GM19023 (cell line): ENCODE data around the gene CHMP1B.
"Not testable (repeated sequence)": the region's sequence is repeated elsewhere in the genome, so short reads cannot be mapped to it uniquely, and the experiment has no call there.

Source experiments
- ATAC-seq: cut with Tn5 transposase; IDR thresholded peaks from one replicate; pipeline ENCODE4 v1.9.1; 2021; ENCODE audit warnings: mild to moderate bottlenecking, moderate library complexity; ENCODE audit not compliant: unreplicated experiment

CHMP1B gene

GRCh38 chr18:11839556-11839955 is 11.7 kb upstream of the CHMP1B start:
- no peak for ATAC-seq

DNA sequence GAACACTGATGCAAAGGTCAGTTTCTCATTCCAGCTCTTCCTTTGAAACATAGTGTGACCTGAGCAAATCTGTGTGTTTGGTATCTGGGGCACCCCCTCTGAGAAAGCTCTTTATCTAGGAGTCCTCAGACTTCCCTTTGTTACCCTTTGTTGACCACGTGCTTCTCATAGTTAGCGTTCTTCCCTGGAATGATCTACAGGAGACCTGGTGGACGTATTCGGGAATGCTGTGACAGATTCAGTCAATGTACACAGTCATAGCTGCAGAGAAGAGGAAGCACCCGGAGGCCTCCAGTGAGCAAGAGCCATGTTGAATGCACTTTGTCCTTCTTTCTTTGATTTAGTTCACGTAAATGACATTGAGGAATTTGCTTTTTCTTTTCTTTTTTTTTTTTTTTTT is 10.7 kb upstream of the CHMP1B start:
- no peak for ATAC-seq

DNA sequence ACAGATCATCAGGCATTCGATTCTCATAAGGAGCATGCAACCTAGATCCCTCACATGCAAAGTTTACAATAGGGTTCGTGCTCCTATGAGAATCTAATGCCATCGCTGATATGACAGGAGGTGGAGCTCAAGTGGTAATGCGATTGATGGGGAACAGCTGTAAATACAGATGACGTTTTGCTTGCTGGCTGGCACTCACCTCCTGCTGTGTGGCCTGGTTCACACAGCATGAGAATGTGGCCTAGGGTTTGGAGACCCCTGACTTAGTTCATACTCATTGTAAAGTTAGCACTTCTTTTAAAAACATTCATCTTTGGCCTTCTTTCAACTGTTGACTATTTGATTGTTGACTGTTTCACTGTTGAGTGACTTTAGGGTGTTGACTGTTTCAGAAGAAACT is 8.7 kb upstream of the CHMP1B start:
- no peak for ATAC-seq

DNA sequence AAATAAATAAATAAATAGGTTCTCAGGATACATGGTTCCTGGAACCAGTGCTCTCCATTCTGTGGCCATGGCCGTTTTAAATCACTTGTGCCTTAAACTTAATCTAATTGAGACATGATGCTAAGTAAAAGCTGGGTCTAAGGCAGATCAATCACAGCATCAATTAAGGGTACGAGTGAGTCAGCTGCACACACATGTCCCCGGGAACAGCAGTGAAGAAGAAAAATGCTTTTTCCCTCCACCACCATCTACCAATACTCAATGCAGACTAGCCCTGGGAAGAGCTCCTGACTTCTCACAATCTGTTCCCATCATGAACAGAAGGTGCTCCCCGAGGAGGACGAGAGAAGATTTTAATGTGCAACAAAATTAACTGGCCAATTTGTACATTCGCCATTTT is 6.8 kb upstream of the CHMP1B start:
- ATAC-seq: no peak

DNA sequence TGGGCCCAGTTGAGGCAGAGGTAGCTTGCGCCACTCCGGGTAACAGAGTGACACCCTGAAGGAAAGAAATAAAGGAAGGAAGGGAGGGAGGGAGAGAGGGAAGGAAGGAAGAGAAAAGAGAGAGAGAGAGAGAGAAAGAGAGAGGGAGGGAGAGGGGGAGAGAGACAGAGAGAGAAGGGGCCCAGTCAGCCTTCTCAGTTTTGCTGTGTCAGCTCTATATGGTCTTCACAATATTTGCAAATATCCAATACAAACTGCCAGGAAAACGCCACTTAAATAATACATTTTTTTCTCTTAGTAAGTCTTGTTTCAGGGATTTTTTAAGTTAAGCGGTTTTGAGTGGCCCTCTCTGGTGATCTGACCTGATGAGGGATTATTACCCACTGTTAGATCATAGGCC is 5.6 kb upstream of the CHMP1B start:
- no peak for ATAC-seq

DNA sequence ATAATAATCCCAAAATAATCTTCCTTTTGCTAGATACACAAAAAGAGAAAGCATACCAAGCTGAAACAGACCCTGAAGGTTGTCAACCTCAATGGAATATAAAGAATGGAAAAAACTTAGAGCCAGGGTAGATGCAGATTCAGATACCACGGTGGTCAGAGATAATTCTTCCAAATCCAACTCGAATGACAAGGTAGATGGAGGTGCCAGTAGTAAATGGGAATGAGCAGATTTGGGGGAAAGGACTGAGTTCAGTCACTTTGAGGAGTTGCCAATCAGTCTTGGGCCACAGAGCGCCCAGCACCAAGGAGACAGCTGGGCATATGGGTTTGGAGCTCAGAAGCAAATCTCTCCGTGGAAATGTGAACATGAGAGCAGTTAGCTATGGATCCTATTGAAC is 3.4 kb upstream of the CHMP1B start:
- no peak for ATAC-seq

GRCh38 chr18:11849279-11849678 is 1.9 kb upstream of the CHMP1B start:
- ATAC-seq: no peak

DNA sequence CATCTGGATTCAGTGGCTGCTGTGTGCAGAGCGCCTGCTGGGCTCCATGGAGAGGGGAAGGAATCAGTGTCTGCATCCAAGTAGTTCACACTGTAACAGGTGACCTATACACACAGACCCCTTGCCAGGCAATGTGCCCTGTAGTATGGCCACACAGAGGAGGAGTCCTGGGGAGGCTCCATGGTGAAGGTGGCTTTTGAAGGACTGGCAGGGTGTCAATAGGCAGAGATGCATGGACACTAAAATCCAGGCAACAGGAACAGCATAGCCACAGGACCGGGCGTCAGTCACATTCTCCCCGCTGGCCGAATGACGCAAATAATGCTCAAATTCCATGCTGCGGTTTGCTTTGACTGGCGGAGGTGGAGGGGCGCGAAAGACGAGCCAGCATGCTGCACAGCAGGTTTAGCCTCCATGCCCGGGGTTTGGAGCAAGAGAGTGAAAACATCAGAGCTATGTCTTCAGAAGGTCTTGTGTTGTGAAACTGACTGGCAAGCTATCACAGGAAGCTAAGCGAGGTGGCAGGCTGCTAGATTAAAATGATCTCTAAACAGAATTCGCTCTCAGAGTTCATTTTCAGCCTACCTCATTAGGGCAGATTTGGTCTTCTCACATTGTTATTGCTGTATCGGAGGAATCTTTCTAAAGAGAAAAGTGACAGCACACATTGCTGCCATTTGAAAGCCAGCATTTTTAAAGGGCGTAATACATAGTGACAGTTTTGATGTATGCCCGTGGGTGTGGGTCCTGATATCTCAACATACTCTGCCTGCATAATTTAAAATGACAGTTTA is 1.2 kb upstream of the CHMP1B start:
- ATAC-seq: no peak

GRCh38 chr18:11850821-11851145 is 430 bp upstream of the CHMP1B start:
- ATAC-seq: peak; percentile 31

DNA sequence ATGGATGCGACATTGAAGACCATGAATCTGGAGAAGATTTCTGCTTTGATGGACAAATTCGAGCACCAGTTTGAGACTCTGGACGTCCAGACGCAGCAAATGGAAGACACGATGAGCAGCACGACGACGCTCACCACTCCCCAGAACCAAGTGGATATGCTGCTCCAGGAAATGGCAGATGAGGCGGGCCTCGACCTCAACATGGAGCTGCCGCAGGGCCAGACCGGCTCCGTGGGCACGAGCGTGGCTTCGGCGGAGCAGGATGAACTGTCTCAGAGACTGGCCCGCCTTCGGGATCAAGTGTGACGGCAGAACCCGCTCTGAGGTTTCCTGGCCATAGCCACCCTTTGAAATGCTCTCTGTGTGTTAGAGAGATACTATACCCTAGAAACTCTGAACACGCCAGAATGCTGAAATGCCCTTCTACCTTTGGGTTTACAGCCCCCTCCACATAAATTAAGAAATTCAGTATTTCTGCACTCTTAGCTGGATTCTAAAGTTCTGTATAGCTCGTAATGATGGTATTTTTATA is 659 bp downstream of the CHMP1B start:
- peak; percentile 27 for ATAC-seq

DNA sequence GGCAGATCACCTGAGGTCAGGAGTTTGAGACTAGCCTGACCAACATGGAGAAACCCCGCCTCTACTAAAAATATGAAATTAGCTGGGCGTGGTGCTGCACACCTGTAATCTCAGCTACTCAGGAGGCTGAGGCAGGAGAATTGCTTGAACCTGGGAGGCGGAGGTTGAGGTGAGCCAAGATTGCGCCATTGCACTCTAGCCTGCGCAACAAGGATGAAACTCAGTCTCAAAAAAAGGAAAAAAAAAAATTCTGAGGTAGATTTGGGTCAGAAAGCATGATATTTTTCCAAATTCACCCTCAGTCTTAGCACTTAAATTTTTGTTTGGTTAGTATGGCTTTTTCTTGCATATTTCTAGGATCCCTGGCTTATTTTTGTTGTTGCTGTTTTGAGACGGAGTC is 3.3 kb downstream of the CHMP1B start:
- ATAC-seq: not testable (repeated sequence)

DNA sequence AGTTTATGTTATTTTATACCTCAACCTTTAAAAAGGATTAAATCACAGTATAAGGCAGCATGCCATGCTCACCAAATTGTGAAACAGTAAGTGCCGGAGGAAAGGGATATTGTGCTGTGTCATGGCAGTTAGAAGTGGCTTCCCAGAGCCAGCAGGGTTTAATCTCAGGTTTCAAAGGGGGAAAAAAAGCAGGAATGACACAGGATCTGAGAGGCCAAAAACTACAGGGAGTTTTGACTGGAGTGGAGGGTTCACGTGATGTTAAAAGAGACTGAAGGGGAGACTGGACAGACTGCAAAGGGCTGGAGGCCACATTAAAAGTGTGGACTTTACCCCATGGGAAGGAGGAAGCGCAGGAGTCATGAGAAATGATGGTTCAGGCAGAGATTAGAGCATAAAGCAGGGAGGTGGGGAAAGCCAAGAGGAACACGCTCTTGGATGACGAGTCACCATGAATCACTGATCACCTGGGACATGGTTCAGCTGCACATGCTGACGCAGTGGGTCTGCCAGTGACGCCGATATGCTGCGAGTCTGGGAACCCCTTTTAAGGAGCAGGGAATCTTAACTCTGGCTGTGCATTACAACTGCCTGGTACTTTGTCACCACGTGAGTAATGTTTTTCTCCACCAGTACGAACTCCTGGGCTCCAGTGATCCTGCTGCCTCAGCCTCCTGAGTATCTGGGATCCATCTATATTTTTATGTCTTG is 6.1 kb downstream of the CHMP1B start:
- no peak for ATAC-seq

GRCh38 chr18:11859282-11859830 is 8.1 kb downstream of the CHMP1B start:
- no peak for ATAC-seq

- no peak for ATAC-seq
These were observed 8.7 kb downstream of the CHMP1B start for GRCh38 chr18:11859903-11860407.

DNA sequence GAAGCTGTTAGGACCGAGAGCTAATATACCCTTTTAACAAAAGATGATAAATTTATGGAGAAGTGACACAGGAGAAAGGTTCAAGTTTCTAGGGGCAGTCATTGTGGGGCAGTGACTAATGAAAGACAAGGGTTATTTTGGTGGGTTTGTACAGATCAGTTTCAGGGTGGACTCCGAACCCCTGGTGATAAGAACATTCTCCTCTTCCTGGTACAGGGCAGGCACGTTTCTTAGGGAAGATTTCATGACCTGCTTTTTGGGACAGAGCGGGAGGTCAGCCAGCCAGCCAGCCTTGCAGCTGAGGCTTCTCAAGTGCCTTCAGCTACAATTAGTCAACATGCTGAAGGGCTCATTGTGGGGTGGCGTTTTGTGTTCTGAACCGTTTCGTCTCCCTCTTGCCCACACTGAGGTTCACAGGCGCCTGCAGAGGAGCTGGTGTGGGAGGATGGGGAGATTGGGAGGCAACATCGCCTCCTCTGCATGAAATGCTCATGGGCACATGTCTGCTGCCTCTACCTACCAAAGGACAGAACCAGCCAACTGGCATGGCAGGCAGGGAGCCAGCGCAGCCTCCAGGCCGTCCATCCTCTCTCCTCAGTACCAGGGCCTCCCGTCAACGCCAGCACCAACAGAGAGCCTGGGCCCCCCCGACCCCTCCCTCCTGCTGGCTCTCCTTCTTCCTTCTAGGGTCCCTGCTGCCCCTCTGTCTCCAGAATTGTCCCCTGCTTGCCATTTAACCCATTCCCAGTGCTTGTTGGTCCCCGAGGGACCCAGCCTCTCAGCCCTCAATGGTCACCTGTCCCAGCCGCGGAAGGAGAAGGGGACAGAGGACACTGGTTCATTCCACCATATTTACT is 9.6 kb downstream of the CHMP1B start:
- ATAC-seq: no peak

DNA sequence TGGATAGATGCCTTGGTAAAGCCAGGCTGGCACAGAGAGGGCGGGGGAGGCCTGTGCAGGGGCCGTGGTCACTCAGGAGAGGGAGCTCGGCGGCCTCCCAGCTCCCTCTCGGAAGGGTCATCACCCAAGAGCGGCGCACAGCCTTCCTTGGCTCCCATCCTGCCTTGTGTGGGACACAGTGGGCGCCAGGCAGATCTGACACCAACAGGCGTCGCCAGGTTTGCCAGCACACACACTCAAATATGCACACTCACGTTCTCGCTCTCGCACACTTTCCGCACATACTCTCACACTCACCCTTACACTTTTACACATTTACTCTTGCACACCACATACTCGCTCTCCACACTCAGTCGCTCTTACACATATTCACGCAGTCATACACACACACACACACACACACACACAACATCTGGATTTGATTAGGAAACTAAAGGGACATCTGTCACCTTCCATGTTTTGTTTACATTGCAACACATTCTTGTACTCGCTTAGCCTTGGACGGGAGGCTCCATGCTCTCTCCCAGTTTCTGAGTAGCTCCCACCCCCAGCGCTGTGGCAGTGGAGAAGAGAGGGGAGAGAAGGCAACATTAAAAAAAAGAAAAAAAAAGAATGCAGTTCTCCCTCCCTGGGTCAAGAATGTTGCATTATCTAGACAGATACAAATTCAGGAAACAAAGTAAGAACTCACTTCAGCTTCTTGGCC is 10.5 kb downstream of the CHMP1B start:
- no peak for ATAC-seq

DNA sequence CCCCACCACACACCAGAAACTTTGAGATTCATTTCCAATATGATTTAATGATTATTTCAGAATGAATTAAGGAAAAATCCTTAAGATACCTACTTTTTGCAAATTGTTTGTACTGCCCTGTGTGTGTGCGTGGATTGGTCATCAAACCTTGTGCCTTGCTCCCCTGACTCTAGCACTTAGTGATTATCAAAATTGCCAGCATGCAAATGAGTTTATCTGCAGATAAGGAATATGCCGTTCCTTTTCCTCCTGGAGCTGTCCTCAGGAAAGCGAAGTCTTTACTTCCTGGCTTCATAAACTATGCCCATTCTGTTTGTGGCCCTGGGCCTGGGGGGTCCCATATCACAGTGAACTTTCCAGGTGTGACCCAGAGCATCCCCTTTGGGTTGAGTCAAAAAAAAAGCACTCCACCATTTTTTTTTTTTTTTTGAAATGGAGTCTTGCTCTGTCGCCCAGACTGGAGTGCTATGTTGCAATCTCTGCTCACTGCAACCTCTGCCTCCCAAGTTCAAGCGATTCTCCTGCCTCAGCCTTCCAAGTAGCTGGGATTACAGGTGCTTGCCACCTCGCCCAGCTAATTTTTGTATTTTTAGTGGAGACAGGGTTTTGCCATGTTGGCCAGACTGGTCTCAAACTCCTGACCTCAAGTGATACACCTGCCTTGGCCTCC is 11.4 kb downstream of the CHMP1B start:
- no peak for ATAC-seq

DNA sequence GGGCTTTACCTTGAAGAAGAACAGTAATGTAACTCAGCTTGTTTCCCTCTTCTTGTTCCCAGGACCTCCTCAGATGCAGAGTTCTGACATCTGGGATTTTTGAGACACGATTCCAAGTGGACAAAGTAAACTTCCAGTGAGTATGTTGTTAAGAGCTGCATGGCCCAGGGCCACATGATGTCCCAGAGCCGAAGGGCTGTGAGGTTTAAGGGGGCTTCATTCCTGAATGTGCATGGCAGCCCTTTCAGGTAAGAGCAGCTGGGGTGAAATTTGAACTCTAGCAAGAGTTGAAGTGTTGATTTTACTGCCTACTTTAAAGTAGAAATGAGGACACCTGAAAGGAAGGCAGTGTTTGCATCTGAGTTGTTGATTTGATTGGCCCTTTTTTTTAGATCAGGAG is 13.3 kb downstream of the CHMP1B start:
- no peak for ATAC-seq

DNA sequence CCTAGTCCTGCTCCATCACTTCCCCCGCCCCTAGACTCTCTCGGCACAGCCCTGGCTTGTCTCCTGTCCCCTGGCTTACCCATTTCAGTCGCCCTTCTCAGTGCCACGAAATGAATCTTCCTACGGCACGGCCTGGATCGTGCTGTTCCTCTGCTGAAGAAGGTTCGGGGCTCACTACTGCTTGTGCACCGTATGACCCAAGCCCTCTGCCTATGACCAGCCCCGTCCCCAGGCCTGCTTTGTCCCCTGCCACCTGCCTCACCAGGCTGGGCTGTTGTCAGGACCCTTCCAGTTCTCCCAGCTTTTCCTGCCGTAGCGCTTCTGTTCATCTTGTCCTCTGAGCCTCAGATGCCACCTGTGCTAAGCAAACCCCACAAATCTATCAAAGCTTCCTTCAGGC is 13.9 kb downstream of the CHMP1B start:
- ATAC-seq: no peak

DNA sequence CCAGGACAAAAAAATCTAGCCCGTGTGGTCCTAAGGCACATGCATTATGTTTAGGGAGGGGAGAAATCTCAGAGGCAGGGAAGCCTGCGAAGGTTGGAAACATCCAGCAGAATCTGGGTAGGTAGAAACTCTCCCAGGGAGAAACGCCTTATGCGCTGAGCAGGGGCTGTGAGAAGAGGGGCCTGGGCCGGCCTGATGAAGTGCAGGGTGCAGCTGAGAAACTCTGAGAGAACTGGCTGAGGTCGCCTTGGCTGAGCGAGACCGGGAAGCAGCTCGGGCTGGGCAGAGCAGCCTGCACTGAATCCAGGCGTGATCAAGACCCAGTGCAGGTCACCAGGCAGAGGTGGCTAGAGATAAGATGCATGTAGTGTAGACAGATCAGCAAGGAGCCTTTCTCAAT is 15.1 kb downstream of the CHMP1B start:
- no peak for ATAC-seq
